Activated effector memory CD4-positive, alpha-beta T cell treated with Interleukin-2 at 50 U/mL for 16 hours (primary cell): Measurements from ENCODE around the gene SH2D6.
A peak's percentile ranks its signal among the peaks of the same experiment; 100 is the strongest.
"Not testable (repeated sequence)": the region's sequence is repeated elsewhere in the genome, so short reads cannot be mapped to it uniquely, and the experiment has no call there.

Source experiments
- DNase-seq: peaks from one replicate; pipeline ENCODE4 v3.0.0-alpha.2; 2020

Gene SH2D6

DNA sequence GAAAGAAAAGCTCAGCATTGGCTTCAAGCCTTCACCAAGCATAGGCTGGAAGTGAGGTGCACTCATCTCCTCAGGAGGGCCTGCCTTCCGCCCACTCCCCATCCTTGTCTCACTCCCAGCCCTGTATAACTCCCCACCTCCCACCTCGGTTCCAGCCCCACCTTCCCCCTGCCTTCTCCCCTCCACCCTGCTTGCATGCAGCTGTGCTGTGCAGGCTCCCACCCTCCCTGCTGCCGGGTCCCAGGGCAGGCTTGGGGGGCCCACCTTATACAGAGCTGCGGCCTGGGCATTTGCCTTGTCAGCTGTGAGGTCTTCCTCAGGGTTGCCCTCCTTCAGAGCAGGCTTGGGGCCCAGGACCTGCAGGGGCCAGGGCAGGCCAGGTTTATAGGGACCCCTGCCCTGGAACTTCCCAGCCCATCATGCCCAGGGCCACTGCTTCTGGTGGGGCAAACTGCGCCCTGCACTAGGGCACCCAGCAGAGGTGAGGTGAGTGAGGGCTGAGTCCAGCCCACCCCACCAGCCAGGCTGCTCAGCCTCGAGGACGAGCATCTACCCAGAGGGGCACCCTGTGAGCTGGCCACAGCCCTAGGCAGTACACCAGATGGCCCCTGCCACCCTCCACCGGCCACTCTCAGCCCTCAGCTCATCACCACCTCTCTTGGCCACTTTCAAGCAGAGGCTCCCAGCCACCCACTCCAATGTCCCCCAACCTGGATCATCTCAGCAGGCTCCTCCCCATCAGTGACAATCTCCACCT lies 19.9 kb upstream of the SH2D6 start:
- no peak for DNase-seq

DNA sequence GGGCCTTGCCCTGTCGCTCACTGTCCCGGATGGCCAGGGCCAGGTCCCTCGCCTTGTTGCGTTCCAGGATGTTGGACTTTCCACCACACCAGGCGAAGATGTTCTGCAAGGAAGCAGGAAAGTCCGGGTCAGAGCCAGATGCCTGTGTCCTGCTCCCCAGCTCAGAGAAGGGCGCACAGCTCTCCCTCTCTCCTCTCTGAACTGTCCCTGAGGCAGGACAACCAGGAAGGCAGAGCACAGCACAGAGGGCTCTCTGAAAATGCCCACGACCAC lies 19.4 kb upstream of the SH2D6 start:
- DNase-seq = no peak

DNA sequence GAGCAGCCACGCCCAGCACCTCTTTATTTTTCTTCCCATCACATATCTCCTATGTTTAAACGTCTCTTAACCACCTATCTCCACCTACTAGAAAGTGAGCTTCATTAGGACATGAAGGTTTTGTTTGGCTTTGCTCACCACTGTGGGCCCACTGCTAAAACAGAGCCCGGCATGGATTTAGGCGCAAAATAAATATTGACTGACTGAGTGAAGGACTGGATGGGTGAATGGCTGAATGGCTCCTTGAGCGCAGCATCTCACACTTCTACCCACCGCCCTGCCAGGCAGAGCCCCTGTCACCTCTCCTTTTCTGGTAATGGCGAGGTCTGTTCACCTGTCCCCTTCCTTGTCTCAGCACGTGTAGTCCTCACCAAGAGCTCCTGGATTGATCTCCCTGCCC lies 18.5 kb upstream of the SH2D6 start:
- no peak for DNase-seq

- no peak for DNase-seq
Observed at GRCh38 chr2:85400541-85401463, 17.7 kb upstream of the SH2D6 start.

DNA sequence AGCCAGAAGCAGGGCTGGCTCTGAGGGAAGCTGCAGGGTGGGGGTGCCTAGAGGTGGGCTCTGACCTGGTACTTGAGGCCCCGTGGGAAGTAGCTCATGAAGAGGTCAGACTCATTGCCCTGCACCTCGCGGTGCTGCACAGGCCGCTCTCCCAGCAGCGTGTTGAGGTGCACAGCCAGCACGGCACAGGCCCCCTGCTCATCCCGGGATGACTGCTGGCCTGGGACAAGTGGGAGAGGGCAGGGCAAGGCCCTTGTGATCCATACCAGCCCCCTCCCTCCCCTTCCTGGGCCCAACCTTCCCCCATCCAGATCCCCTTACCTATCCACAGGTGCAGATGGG lies 17.1 kb upstream of the SH2D6 start:
- no peak for DNase-seq

DNA sequence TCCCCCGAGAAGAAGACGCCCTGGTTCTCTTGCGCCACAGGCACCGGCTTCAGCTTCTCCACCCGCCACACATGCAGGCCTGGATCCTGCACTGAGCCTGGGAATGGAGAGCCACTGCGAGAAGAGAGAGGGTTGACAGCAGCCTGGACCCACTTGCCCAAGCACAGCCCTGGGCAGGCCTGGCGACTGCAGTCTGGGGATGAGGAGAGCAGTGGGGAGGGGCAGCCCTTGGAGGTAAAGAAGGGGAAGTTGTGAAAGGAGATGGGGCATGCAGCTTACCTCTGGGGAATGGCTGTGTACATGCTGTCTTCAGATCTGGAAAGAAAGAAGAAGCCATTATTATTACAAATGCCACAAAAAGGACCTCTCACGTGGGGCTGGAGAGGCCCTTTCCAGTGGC lies 16.7 kb upstream of the SH2D6 start:
- DNase-seq = no peak

GRCh38 chr2:85405201-85406059 lies 13.1 kb upstream of the SH2D6 start:
- peak; percentile 61 for DNase-seq

GRCh38 chr2:85409845-85410583 lies 8.5 kb upstream of the SH2D6 start, which contains the start of gene CAPG:
Gene CAPG, minus strand, starts transcription at chr2:85410366. Its CDS starts 8,221 bp downstream, at chr2:85402145.
- peak; percentile 46 for DNase-seq

- no peak for DNase-seq
Observed at GRCh38 chr2:85410584-85411404, 7.7 kb upstream of the SH2D6 start.

DNA sequence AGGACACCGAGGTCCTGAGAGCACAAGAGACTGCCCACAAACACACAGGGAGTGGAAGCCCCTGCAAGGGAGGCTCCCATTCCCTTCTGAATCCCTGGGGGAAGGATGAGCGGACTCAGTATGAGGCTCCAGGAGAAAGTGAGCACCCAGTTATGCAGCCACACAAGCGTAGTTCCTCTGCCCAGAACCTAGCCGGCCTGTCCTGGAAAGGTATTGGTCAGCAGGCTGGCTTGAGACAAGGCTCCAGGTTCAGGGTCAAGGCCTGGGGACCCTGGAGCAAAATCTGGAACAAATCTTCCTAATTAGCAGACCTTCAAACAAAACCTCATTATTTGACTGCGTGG lies 7.1 kb upstream of the SH2D6 start:
- DNase-seq = no peak

GRCh38 chr2:85413592-85414420 lies 4.7 kb upstream of the SH2D6 start:
- no peak for DNase-seq

DNA sequence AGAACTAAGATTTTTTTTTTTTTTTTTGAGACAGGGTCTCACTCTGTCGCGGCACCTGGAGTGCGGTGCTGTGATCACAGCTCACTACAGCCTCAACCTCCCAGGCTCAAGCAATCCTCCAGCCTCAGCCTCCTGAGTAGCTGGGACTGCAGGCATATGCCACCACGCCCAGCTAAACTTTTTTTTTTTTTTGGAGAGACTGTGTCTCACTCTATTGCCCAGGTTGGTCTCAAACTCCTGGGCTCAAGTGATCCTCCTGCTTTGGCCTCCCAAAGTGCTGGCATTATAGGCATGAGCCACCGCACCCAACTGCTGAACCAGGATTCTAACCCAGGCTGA lies 4.1 kb upstream of the SH2D6 start:
- DNase-seq = not testable (repeated sequence)

- no peak for DNase-seq
Observed at GRCh38 chr2:85414761-85415553, 3.6 kb upstream of the SH2D6 start.

GRCh38 chr2:85415980-85416650 lies 2.4 kb upstream of the SH2D6 start:
- DNase-seq = no peak

DNA sequence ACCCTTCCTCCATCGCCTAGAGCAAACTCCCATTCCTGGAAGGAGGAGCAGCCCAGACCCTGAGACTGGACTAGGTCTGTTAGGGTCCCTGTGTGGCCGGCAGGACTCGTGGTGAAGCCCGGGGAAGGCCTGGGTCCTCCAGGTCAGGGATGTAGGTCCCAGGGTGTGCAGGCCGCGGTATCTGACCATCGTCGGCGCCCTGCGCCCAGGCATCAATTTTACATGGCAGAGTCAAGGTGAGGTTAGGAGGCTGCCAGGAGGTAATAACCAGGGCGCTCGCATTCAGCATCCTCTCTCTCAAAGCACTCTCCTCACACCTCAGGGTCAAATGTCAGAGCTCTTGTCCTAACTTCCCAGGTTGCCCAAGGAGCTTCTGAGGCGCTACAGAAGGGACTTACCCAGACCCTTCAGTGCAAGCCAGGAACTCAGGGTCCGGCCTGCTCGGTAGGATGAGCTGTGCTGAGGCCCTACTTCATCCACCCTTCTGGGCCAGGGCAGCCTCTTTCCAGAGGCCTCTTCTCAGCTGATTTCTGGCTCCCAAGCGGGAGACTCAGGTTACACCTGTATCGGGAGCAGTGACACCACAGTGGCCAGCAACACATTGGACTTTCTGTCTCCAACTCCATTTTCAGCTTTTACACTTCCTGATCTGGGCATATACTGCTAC lies 628 bp downstream of the SH2D6 start:
- DNase-seq = no peak

DNA sequence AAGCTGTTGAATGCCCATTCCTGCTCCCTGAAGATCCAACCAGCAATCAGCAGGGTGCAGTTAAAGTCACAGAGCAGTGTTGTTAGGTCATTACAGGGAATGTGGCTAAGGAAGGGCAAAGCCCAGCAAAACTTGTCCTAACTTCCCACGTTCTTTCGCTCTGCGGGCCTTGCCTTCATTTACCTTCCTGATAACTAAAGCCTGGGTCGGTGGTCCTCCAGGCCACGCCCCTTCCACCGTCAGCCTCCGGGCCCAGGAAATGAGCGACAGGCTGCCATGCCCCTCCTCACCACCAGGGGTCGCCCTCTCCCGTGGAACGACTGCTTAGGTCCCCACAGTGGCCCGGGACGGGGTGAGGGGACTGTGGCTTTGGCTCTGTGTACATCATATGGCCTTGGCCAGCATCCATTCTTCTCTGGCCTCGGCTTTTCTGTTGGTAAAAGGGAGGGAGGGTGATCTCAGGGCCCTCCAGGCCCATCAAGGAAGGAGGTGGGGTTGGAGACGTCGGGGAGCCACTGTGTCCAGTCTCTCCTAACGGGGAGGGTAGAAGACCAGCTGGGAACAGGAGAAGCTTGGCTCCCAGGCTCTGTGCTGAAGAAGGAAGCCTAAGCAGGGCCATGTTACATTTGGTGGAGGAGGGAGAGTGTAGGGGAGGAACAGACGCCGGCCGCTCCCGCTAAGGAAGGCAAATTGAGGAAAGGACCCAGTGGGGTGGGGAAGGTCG lies 2.2 kb downstream of the SH2D6 start:
- peak; percentile 84 for DNase-seq

DNA sequence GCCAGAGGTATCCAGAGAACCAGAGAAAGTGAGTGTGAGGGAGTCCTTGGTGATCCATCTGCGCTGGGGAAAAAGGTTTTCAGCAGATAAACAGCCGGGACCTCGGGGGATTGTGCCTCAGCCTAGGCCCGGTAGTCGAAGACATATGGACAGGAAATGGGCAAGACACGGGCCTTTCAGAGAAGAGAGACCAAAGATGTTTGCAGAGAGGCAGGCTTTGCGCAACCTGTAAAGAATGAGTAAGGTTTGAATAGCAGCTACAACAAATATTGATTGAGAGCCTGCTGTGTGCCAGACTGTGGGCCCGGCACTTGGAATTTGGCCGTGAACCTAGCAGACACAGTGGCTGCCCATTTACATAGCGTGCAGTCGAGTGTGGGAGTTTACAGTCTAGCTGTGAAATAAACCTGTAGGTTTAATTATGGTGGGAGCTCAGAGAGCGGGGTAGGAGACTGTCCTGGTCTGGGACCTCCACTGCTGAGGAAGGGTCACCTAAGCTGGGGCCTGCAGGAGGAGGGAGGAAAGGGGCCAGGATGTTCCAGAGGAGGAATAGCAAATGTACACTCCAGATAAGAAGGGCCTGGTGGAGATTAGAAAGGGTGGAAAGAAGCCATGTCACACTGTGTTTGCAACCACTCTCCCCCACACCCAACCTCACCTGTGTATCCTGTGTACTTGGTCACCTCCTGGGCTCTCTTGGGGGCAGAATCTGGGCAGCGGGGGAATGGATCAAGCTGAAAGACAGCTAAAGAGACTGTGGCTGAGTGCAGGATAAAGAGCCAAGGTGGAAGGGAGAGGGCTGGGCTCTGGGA lies 3.0 kb downstream of the SH2D6 start:
- no peak for DNase-seq

GRCh38 chr2:85422072-85422457 lies 3.6 kb downstream of the SH2D6 start:
- no peak for DNase-seq
